ENCODE measurements around the gene FRAT1.

- no peak for TF ChIP-seq CTCF (optimal IDR thresholded peaks at IDR 0.05 in 1 of 3, IDR thresholded peaks at IDR 0.05 in 1 of 3, conservative IDR thresholded peaks at IDR 0.05 in 1 of 3; ENCODE audit: extremely low read depth in 1 of 3, insufficient read depth in 2 of 3, low read length in 3 of 3)
- no peak for TF ChIP-seq EZH2 (IDR thresholded peaks at IDR 0.05; ENCODE audit: low read length)
Observed at GRCh38 chr10:97362310-97363033, 43.4 kb downstream of the FRAT1 start.
